ENCODE measurements around the gene CCDC120. TPM values are rescaled to one million over a fixed set of nuclear protein-coding genes. Genes with fewer than 3 reads are reported as not detected.

The CCDC120 gene
- total RNA-seq, 1 experiment from 2014 or later, result 23.9 TPM

GRCh38 chrX:49071877-49072711 is 13.3 kb downstream of the CCDC120 start:
- ChIA-PET CTCF (no interaction called here), POLR2A (ENCODE audit: unreplicated experiment) (interaction anchor here (0.6 kb wide), 1 partner anchor 175 kb away, joined by 3 read pairs; the partner anchor contains the start of genes PQBP1 and TIMM17B)
- no peaks in the 10 kb centered on the region for H3K4me1 ChIP-seq (replicated peaks; ENCODE audit: insufficient read depth)
- H3K79me2 ChIP-seq (ENCODE audit: low read depth), result no peaks in the 10 kb centered on the region
- H3F3A ChIP-seq (ENCODE audit: insufficient read depth, low read depth), result no peaks in the 10 kb centered on the region
- BruUV-seq (replicated peaks), result no TSS peak
- no peak overlapping the region for H3K4me3 ChIP-seq
- H2AFZ ChIP-seq, result no peak overlapping the region
- DNase-seq, result no peak
- H3K27me3 ChIP-seq (ENCODE audit: insufficient read depth, low read depth), result no peaks in the 10 kb centered on the region
- no peak overlapping the region for H3K4me2 ChIP-seq
- intact Hi-C loops (cut with micrococcal nuclease; ENCODE audit: unreplicated experiment), result loop anchor here (2.0 kb wide), 1 partner anchor 29 kb away; no protein-coding TSS in a partner anchor
- H3K27ac ChIP-seq, result no peak overlapping the region
- H4K20me1 ChIP-seq (ENCODE audit: insufficient read depth), result no peaks in the 10 kb centered on the region
- H3K9me2 ChIP-seq (ENCODE audit: insufficient read depth), result no peaks in the 10 kb centered on the region
- H3K36me3 ChIP-seq (ENCODE audit: low read depth), result no peaks in the 10 kb centered on the region
- H3K9me3 ChIP-seq (ENCODE audit: insufficient read depth, low read depth), result no peaks in the 10 kb centered on the region
- TF ChIP-seq EZH2 (IDR thresholded peaks at IDR 0.05; ENCODE audit: low read depth) (no peak), CTCF (conservative IDR thresholded peaks at IDR 0.05) (no peak)

- TF ChIP-seq CTCF (conservative IDR thresholded peaks at IDR 0.05), result no peak
- no peak for TF ChIP-seq EZH2 (IDR thresholded peaks at IDR 0.05; ENCODE audit: low read depth)
- Histone ChIP-seq H3K79me2 (ENCODE audit: low read depth) (no peaks in the 10 kb centered on the region), H3K9me2 (ENCODE audit: insufficient read depth) (no peaks in the 10 kb centered on the region), H3K4me1 (replicated peaks; ENCODE audit: insufficient read depth) (no peaks in the 10 kb centered on the region), H3F3A (ENCODE audit: insufficient read depth, low read depth) (no peaks in the 10 kb centered on the region), H3K27me3 (ENCODE audit: insufficient read depth, low read depth) (no peaks in the 10 kb centered on the region), H3K4me3 (no peak overlapping the region), H3K9me3 (ENCODE audit: insufficient read depth, low read depth) (no peaks in the 10 kb centered on the region), H3K36me3 (ENCODE audit: low read depth) (no peaks in the 10 kb centered on the region), H4K20me1 (ENCODE audit: insufficient read depth) (no peaks in the 10 kb centered on the region), H3K4me2 (no peak overlapping the region), H3K27ac (no peak overlapping the region), H2AFZ (no peak overlapping the region)
- ChIA-PET CTCF (no interaction called here), POLR2A (ENCODE audit: unreplicated experiment) (interaction anchor here (0.6 kb wide), 1 partner anchor 175 kb away, joined by 3 read pairs; the partner anchor contains the start of genes PQBP1 and TIMM17B)
- no peak for DNase-seq
- intact Hi-C loops (cut with micrococcal nuclease; ENCODE audit: unreplicated experiment), result loop anchor here (2.0 kb wide), 1 partner anchor 28 kb away; no protein-coding TSS in a partner anchor
- no TSS peak for BruUV-seq (replicated peaks)
These were observed 13.9 kb downstream of the CCDC120 start for GRCh38 chrX:49072712-49073095.

- intact Hi-C loops (cut with micrococcal nuclease; ENCODE audit: unreplicated experiment), result loop anchor here (2.0 kb wide), 1 partner anchor 27 kb away; no protein-coding TSS in a partner anchor
- H3K9me3 ChIP-seq (ENCODE audit: insufficient read depth, low read depth), result no peaks in the 10 kb centered on the region
- H3K4me1 ChIP-seq (replicated peaks; ENCODE audit: insufficient read depth), result no peaks in the 10 kb centered on the region
- DNase-seq, result peak; percentile 33 to 78
- no peak for TF ChIP-seq CTCF (conservative IDR thresholded peaks at IDR 0.05)
- no peak for TF ChIP-seq EZH2 (IDR thresholded peaks at IDR 0.05; ENCODE audit: low read depth)
- no peaks in the 10 kb centered on the region for H3K79me2 ChIP-seq (ENCODE audit: low read depth)
- H3K36me3 ChIP-seq (ENCODE audit: low read depth), result no peaks in the 10 kb centered on the region
- no peaks in the 10 kb centered on the region for H4K20me1 ChIP-seq (ENCODE audit: insufficient read depth)
- ChIA-PET POLR2A (ENCODE audit: unreplicated experiment) (no interaction called here), CTCF (no interaction called here)
- H2AFZ ChIP-seq, result no peak within 1 kb of the TSS
- BruUV-seq (replicated peaks), result no TSS peak
- no peaks in the 10 kb centered on the region for H3K27me3 ChIP-seq (ENCODE audit: insufficient read depth, low read depth)
- no peak within 1 kb of the TSS for H3K27ac ChIP-seq
- H3K4me3 ChIP-seq, result no peak within 1 kb of the TSS
- H3F3A ChIP-seq (ENCODE audit: insufficient read depth, low read depth), result no peaks in the 10 kb centered on the region
- H3K4me2 ChIP-seq, result no peak within 1 kb of the TSS
- H3K9me2 ChIP-seq (ENCODE audit: insufficient read depth), result no peaks in the 10 kb centered on the region
These were observed 15.1 kb downstream of the CCDC120 start, which contains the start of gene PRAF2 for GRCh38 chrX:49073601-49074575. TSS of gene PRAF2 (minus strand) at chrX:49074002. CDS start at chrX:49073987, 15 bp downstream.
